Suprapubic skin (tissue), 4 donors: ENCODE measurements around the gene MUL1. TPM values are rescaled to one million over a fixed set of nuclear protein-coding genes. Genes with fewer than 3 reads are reported as not detected.

Source experiments
- DNase-seq, 2 donors: peaks; one replicate each; pipeline ENCODE4 v3.0.0-alpha.2; 2019; ENCODE audit warnings: low spot score in 2 of 2
- H3K27ac ChIP-seq: fragments of 200-600 bp; sonication (generic); one replicate; pipeline ENCODE4 v1.5.1; 2019
- H3K27me3 ChIP-seq: fragments of 200-600 bp; sonication (generic); one replicate; pipeline ENCODE4 v1.5.1; 2019
- H3K36me3 ChIP-seq: fragments of 200-600 bp; sonication (generic); one replicate; pipeline ENCODE4 v1.5.1; 2019
- H3K4me1 ChIP-seq: fragments of 200-600 bp; sonication (generic); one replicate; pipeline ENCODE4 v1.5.1; 2019
- H3K4me3 ChIP-seq: fragments of 200-600 bp; sonication (generic); one replicate; pipeline ENCODE4 v1.5.1; 2019; ENCODE audit warnings: mild to moderate bottlenecking
- H3K9me3 ChIP-seq: fragments of 200-600 bp; sonication (generic); one replicate; pipeline ENCODE4 v1.5.1; 2019
- EP300 ChIP-seq: sonication (generic); formaldehyde crosslinking; IDR thresholded peaks from one replicate; pipeline ENCODE4 v1.6.1; 2017; ENCODE audit warnings: antibody characterized with exemption
- POLR2A ChIP-seq, 2 donors: fragments of 450-650 bp; IDR thresholded peaks; one replicate each; pipeline ENCODE4 v1.6.1; 2017; ENCODE audit warnings: antibody characterized with exemption in 2 of 2, mild to moderate bottlenecking in 2 of 2, moderate library complexity in 2 of 2
- POLR2AphosphoS5 ChIP-seq, 3 donors: sonication (generic); formaldehyde crosslinking; IDR thresholded peaks; one replicate each; pipeline ENCODE4 v1.6.1; 2017; ENCODE audit warnings: antibody characterized with exemption in 3 of 3
- WGBS: methylation state at CpG from one replicate; pipeline ENCODE4 v1.1.5; 2018; 5-methylcytosine and 5-hydroxymethylcytosine counted together
- total RNA-seq, 4 donors: library from RNA; depleted of rRNA; stranded (reverse); fragments of >200 nt; gene quantifications; one replicate each; pipeline ENCODE4 v1.1.0, GENCODE V29; 2016
- TF ChIP-seq, protein P1 (sequence below), 2 donors: fragments of 200-600 bp in 1 of 2; fragments of 450-650 bp in 1 of 2; sonication (generic) in 1 of 2; IDR thresholded peaks; one replicate each; pipeline ENCODE4 v1.5.1; 2016 to 2019; ENCODE audit warnings: antibody characterized with exemption in 2 of 2, mild to moderate bottlenecking in 1 of 2, moderate library complexity in 1 of 2

MUL1 gene
- total RNA-seq, 4 donors from 2014 or later = 27.2 to 36.5 (median 28.4) TPM

DNA sequence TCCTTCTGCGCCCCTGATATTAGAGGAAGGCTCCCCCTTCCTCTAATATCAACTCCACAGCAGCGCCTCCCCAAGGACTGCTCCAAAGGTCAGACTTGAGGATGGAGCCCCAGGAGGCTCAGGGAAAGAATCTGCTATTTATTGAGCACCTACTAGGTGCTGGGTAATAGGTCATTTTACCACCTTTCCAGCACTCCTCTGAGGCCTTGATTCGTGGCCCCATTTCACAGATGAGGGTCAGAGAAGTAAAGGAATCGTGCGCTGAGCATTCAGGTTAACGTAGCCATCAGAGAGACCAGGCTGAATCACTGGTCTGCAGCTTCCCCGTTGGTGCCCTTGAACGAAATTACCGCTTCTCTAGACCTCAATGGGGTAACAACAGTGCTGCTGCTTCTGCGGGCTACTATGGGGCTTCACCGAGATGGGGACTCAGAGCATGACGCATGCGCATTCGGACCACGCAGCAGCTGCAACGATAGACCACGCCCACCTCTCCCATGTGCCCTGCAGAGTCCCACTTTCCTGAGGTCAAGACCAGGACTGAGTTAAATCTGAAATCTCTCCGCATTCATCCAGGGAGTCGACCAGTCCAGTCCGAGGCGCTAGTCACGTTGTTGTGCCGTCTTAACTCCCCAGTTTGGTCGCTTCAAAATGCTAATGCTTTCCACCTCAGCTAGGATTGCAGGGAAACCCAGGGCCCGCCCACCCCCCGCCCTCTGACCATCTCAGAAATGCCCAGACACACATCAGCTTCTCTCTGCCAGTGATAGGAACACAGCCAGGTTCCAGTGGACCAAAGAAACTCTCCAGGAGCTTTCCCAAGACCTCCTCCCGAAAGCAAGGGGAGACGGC is 34.9 kb downstream of the MUL1 start:
- Histone ChIP-seq H3K36me3 (no peaks in the 10 kb centered on the region), H3K4me1 (peaks cover 14% of the 10 kb centered on the region), H3K27me3 (peaks cover 57% of the 10 kb centered on the region), H3K27ac (no peak overlapping the region), H3K9me3 (no peaks in the 10 kb centered on the region), H3K4me3 (no peak overlapping the region)
- DNase-seq = no peak
- no peak for TF ChIP-seq EP300
- TF ChIP-seq, protein P1, sequence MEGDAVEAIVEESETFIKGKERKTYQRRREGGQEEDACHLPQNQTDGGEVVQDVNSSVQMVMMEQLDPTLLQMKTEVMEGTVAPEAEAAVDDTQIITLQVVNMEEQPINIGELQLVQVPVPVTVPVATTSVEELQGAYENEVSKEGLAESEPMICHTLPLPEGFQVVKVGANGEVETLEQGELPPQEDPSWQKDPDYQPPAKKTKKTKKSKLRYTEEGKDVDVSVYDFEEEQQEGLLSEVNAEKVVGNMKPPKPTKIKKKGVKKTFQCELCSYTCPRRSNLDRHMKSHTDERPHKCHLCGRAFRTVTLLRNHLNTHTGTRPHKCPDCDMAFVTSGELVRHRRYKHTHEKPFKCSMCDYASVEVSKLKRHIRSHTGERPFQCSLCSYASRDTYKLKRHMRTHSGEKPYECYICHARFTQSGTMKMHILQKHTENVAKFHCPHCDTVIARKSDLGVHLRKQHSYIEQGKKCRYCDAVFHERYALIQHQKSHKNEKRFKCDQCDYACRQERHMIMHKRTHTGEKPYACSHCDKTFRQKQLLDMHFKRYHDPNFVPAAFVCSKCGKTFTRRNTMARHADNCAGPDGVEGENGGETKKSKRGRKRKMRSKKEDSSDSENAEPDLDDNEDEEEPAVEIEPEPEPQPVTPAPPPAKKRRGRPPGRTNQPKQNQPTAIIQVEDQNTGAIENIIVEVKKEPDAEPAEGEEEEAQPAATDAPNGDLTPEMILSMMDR (IDR thresholded peaks at IDR 0.05) = no peak
- TF ChIP-seq POLR2A (IDR thresholded peaks at IDR 0.05) = no peak
- TF ChIP-seq POLR2AphosphoS5 (IDR thresholded peaks at IDR 0.05) = no peak
- 55% methylated on average over 12 of the region's 28 CpGs for WGBS

DNA sequence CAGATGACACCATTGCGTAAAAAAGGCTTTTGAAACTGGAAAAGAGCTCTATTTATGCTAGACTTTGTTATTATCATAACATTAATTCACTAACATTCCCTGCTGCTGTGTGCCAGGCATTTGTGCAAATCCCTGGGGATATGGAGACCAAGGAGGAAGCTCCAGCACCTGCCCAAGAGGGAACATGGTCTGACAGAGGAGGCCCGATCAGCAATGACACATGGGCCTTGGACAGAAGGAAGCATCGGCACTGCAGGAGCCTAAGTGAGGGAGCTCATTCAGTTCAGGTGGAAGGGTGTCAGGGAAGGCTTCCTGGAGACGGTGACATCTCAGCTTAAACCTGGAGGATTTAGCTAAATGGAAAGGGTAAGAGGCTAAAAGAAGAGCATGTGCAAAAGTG is 35.8 kb downstream of the MUL1 start:
- WGBS = 90% methylated on average over 4 of the region's 4 CpGs
- H3K9me3 ChIP-seq = no peaks in the 10 kb centered on the region
- H3K27ac ChIP-seq = no peak overlapping the region
- no peak for TF ChIP-seq POLR2AphosphoS5 (IDR thresholded peaks at IDR 0.05)
- no peak for TF ChIP-seq EP300
- TF ChIP-seq, protein P1 (IDR thresholded peaks at IDR 0.05) = no peak
- no peak for TF ChIP-seq POLR2A (IDR thresholded peaks at IDR 0.05)
- DNase-seq = no peak
- peaks cover 57% of the 10 kb centered on the region for H3K27me3 ChIP-seq
- H3K4me3 ChIP-seq = no peak overlapping the region
- no peaks in the 10 kb centered on the region for H3K36me3 ChIP-seq
- H3K4me1 ChIP-seq = peaks cover 10% of the 10 kb centered on the region

DNA sequence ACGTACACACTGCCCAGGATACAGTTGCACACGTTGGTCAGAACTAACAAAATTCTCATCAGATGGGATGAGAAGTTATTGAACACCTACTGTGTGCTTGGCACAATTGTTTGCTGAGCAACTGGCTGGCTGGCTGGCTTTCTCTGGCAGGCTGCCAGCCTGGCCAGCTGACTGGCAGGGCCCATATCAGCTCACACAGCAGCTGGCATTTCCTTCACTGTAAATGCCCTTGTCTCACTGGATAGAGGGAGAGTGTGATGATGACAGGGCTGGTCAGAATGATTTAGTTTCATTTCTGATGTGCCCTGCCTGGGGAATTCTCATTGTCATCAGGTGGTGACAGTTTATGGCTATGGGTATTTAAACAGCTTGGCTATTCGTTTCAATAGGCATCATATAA is 37.8 kb downstream of the MUL1 start:
- 61% methylated on average over 3 of the region's 3 CpGs for WGBS
- Histone ChIP-seq H3K9me3 (no peaks in the 10 kb centered on the region), H3K4me1 (no peaks in the 10 kb centered on the region), H3K36me3 (no peaks in the 10 kb centered on the region), H3K27me3 (peaks cover 49% of the 10 kb centered on the region), H3K4me3 (no peak overlapping the region), H3K27ac (no peak overlapping the region)
- no peak for TF ChIP-seq EP300
- no peak for TF ChIP-seq POLR2A (IDR thresholded peaks at IDR 0.05)
- TF ChIP-seq, protein P1 (IDR thresholded peaks at IDR 0.05) = no peak
- no peak for TF ChIP-seq POLR2AphosphoS5 (IDR thresholded peaks at IDR 0.05)
- no peak for DNase-seq

DNA sequence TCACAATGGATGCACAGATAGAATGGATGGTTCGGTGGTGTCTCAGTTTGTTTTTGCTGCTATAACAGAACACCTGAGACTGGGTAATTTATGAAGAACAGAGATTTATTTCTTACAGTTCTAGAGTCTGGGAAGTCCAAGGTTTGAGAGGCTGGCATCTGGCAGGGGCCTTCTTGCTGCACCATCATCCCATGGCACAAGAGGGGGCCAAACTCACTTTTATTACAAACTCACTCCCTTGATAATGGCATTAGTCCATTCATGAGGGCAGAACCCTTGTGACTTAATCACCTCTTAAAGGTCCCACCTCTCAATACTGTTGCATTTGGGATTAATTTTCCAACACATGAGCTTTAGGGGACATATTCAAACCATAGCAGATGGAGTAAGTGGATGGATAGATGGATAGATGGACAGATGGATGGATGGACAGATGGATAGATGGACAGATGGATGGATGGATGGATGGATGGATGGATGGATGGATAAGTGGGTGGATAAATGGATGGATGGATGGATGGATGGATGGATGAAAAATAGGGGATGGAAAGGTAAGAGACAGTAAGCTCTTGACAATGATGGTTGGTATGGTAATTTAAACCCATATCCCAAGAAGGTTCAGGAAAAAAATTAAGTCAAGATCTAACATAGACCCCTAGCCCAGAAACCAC is 38.4 kb downstream of the MUL1 start:
- 91% methylated on average over 1 of the region's 1 CpG for WGBS
- no peak for DNase-seq
- TF ChIP-seq POLR2A (IDR thresholded peaks at IDR 0.05) (no peak), POLR2AphosphoS5 (IDR thresholded peaks at IDR 0.05) (no peak), EP300 (no peak)
- TF ChIP-seq, protein P1 (IDR thresholded peaks at IDR 0.05) = no peak

DNA sequence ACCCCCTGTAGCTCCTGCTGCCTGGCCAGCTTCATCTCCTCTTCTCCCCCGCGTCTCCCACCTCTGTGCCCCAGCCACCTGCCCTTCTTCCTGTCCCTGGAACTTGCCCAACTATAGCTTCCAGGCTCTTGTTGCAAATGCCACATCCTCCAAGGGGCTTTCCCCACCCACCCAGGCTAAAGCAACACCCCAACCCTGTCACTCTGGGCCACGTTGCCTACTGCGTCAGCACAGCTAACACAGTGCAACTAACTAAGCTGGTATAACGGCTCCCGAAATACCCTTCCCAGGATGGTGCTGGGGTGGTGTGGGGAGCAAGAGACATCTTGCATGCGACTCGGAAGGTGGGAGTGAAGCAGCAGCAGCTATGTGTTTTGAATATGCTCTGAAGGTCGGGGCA is 41.7 kb downstream of the MUL1 start:
- Histone ChIP-seq H3K4me1 (no peaks in the 10 kb centered on the region), H3K36me3 (no peaks in the 10 kb centered on the region), H3K4me3 (no peak overlapping the region), H3K27me3 (peaks cover 40% of the 10 kb centered on the region), H3K27ac (no peak overlapping the region), H3K9me3 (no peaks in the 10 kb centered on the region)
- WGBS = 64% methylated on average over 9 of the region's 9 CpGs
- TF ChIP-seq, protein P1 (IDR thresholded peaks at IDR 0.05) = no peak
- TF ChIP-seq POLR2AphosphoS5 (IDR thresholded peaks at IDR 0.05) (no peak), EP300 (no peak), POLR2A (IDR thresholded peaks at IDR 0.05) (no peak)
- DNase-seq = no peak

More for the DNA sequence above, 38.4 kb downstream of the MUL1 start:
- H3K27ac ChIP-seq = no peak overlapping the region
- H3K27me3 ChIP-seq = peaks cover 49% of the 10 kb centered on the region
- H3K4me1 ChIP-seq = no peaks in the 10 kb centered on the region
- H3K9me3 ChIP-seq = no peaks in the 10 kb centered on the region
- H3K36me3 ChIP-seq = no peaks in the 10 kb centered on the region
- no peak overlapping the region for H3K4me3 ChIP-seq
